NT2/D1 (cell line): Measurements from ENCODE around the gene UBAC1.

ENCODE experiments used
- SUZ12 ChIP-seq: IDR thresholded peaks from 2 replicates; pipeline ENCODE4 v1.6.1; 2011; ENCODE audit not compliant: insufficient read length, insufficient read depth; ENCODE audit errors: extremely low read depth
- ZNF274 ChIP-seq: IDR thresholded peaks from 2 replicates; pipeline ENCODE4 v1.6.1; 2011; ENCODE audit warnings: mild to moderate bottlenecking, low read depth, low read length

DNA sequence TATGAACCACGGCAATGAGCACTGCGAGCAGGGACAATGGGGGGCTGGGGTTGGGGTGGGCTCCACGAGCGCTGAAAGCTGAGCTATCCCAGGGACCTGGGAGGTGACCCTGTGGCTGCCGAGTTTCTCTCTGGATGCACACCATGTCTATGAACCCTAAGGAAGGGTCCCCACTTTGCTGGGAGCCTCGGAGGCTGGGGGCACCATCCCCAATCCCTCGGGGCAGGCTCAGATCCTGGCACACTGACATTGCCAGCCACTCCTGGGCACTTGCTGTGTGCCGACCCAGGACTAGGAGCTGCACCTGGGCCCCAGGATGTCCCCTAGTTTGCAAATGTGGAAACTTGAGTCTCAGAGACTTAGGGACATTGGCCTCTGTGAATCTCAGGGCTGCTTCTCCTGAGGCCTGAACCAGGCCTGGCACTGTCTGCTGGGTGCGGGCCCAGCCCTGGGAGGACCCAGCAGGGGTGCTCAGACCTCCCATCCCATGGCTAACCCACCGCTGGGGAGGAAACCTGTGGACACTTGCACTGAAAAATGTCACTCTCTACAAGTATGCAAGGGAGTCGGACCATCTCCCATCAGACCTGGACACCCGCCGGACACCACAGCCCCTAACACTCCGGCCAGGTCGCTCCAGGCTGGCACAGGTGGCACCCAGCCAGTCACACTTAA lies 40.8 kb downstream of the UBAC1 start:
- no peak for TF ChIP-seq SUZ12
- TF ChIP-seq ZNF274 = no peak
